GM12874 (cell line): ENCODE results near the gene ZNF554.

Source experiments
- TF ChIP-seq, protein P1 (sequence below): IDR thresholded peaks from 2 replicates; pipeline ENCODE4 v1.5.1; 2011; ENCODE audit warnings: low read depth, mild to moderate bottlenecking, control low read depth, low read length, moderate library complexity; ENCODE audit not compliant: insufficient read depth

Gene ZNF554

DNA sequence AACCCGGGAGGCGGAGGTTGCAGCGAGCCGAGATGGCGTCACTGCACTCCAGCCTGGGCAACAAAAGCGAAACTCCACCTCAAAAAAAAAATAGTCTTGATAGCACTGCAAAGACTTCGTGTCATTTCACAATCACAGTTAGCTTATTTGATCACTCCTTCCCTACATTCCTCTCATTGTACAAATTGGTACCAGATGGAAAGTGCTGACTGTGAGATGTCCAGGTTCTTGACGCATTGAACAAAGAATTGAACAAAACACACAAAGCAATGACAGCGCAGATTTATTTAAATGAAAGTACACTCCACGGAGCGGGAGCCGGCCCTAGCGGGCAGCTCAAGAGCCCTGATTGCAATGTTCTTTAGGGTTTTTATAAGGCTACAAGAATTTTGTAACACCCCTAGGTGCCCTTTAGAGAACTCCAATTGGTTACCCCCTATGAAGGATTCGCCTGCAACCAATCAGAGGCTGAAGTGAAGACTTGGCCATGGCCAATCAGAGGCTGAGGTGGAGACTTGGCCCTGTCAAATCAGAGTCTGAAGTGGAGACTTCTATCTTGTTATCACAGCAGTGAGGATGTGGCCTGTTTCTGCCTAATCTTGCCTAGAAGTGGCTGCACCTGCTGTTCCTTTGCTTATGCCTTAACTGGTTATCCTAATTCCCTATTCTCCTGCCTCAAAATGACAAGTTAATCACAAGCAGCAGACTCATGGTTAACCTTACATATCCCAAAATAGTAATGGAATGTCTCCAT lies 64.2 kb downstream of the ZNF554 start:
- TF ChIP-seq, protein P1, sequence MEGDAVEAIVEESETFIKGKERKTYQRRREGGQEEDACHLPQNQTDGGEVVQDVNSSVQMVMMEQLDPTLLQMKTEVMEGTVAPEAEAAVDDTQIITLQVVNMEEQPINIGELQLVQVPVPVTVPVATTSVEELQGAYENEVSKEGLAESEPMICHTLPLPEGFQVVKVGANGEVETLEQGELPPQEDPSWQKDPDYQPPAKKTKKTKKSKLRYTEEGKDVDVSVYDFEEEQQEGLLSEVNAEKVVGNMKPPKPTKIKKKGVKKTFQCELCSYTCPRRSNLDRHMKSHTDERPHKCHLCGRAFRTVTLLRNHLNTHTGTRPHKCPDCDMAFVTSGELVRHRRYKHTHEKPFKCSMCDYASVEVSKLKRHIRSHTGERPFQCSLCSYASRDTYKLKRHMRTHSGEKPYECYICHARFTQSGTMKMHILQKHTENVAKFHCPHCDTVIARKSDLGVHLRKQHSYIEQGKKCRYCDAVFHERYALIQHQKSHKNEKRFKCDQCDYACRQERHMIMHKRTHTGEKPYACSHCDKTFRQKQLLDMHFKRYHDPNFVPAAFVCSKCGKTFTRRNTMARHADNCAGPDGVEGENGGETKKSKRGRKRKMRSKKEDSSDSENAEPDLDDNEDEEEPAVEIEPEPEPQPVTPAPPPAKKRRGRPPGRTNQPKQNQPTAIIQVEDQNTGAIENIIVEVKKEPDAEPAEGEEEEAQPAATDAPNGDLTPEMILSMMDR, result no peak

DNA sequence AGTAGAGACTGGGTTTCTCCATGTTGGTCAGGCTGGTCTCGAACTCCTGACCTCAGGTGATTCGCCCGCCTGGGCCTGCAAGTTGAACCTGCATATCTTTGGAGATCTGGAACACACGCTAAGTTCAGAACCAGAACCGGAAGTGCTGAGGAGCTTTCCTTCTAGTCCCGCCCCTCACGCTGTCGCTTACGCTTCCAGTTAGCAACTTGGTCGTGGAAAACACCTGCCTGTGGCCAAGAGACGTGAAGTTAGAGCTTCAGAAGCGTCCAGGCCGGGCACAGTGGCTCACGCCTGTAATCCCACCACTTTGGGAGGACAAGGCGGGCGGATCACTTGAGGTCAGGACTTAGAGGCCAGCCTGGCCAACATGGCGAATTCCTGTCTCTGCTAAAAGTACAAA lies 66.1 kb downstream of the ZNF554 start:
- TF ChIP-seq, protein P1, result no peak
